PC-3 (cell line): Measurements from ENCODE around the gene NUFIP1. TPM values are rescaled to one million over a fixed set of nuclear protein-coding genes. Genes with fewer than 3 reads are reported as not detected.
A peak's percentile ranks its signal among the peaks of the same experiment; 100 is the strongest.

Experiments
- ATAC-seq: fragments of 200-7000 bp; cut with Tn5 transposase; 2 replicates; pipeline ENCODE4 v1.9.1; 2020; ENCODE audit warnings: mild to moderate bottlenecking, moderate library complexity
- BruUV-seq: library from RNA; stranded (reverse); fragments of 400-500 nt; replicated peaks from 2 replicates; lab custom pipeline; 2021; lab: Mats Ljungman, UMichigan
- CTCF ChIA-PET: fragments of 300-600 bp; sonication (Branson Sonifier 250); formaldehyde crosslinking; loops from one replicate; lab custom pipeline; 2022; ENCODE audit warnings: antibody characterized with exemption; lab: Charles Lee
- POLR2A ChIA-PET: fragments of 300-600 bp; sonication (Branson Sonifier 250); formaldehyde crosslinking; loops from one replicate; lab custom pipeline; 2022; ENCODE audit warnings: antibody characterized with exemption; ENCODE audit not compliant: unreplicated experiment; lab: Charles Lee
- DNase-seq: peaks from one replicate; pipeline ENCODE4 v3.0.0-alpha.2; 2015
- H2AFZ ChIP-seq: fragments of 300-600 bp; sonication (generic); 2 replicates; pipeline ENCODE4 v1.6.0; 2016; ENCODE audit warnings: antibody characterized with exemption, low read length
- H3F3A ChIP-seq: fragments of 300-600 bp; sonication (generic); one replicate; pipeline ENCODE4 v1.6.0; 2017; ENCODE audit warnings: antibody characterized with exemption, low read length, control low read depth, mild to moderate bottlenecking; ENCODE audit not compliant: unreplicated experiment
- H3K27ac ChIP-seq: fragments of 300-600 bp; sonication (generic); 2 replicates; pipeline ENCODE4 v1.5.1; 2016; ENCODE audit warnings: mild to moderate bottlenecking, low read length
- H3K27me3 ChIP-seq: fragments of 300-600 bp; sonication (generic); 2 replicates; pipeline ENCODE4 v1.6.1; 2016; ENCODE audit warnings: low read length, mixed read lengths
- H3K36me3 ChIP-seq: fragments of 300-600 bp; sonication (generic); 2 replicates; pipeline ENCODE4 v1.6.1; 2016; ENCODE audit warnings: low read depth, mixed run types, low read length, mixed read lengths
- H3K4me1 ChIP-seq: fragments of 300-600 bp; sonication (generic); 2 replicates; pipeline ENCODE4 v1.5.1; 2016; ENCODE audit warnings: low read length; ENCODE audit not compliant: insufficient read depth
- H3K4me2 ChIP-seq: fragments of 300-600 bp; sonication (generic); 2 replicates; pipeline ENCODE4 v1.6.0; 2016; ENCODE audit warnings: low read length
- H3K4me3 ChIP-seq: fragments of 300-600 bp; sonication (generic); 2 replicates; pipeline ENCODE4 v1.5.1; 2016; ENCODE audit warnings: mild to moderate bottlenecking, low read length, mixed read lengths
- H3K79me2 ChIP-seq: fragments of 300-600 bp; sonication (generic); 2 replicates; pipeline ENCODE4 v1.6.1; 2017; ENCODE audit warnings: low read length, mixed read lengths
- H3K9ac ChIP-seq: fragments of 300-600 bp; sonication (generic); 2 replicates; pipeline ENCODE4 v1.6.0; 2016; ENCODE audit warnings: mild to moderate bottlenecking, low read length
- H3K9me2 ChIP-seq: fragments of 300-600 bp; sonication (generic); replicated peaks from 2 replicates; pipeline ENCODE4 v1.6.1; 2016; ENCODE audit warnings: mixed run types, low read length, mixed read lengths
- H3K9me3 ChIP-seq: fragments of 300-600 bp; sonication (generic); 2 replicates; pipeline ENCODE4 v1.6.1; 2016; ENCODE audit warnings: low read length, mixed read lengths
- H4K20me1 ChIP-seq: fragments of 300-600 bp; sonication (generic); 2 replicates; pipeline ENCODE4 v1.6.1; 2016; ENCODE audit warnings: low read length, mixed read lengths
- EZH2 ChIP-seq: fragments of 300-600 bp; sonication (generic); IDR thresholded peaks from one replicate; pipeline ENCODE4 v1.6.1; 2017; ENCODE audit warnings: antibody characterized with exemption, mild to moderate bottlenecking, low read length; ENCODE audit not compliant: unreplicated experiment
- EZH2phosphoT487 ChIP-seq: fragments of 300-600 bp; sonication (generic); IDR thresholded peaks from 2 replicates; pipeline ENCODE4 v1.6.1; 2018; ENCODE audit warnings: mild to moderate bottlenecking, antibody characterized with exemption, low read length, borderline replicate concordance
- intact Hi-C: fragments of 100-400 bp; cut with micrococcal nuclease; formaldehyde crosslinking; loops from 2 replicates; pipeline ENCODE4 v1.9.0; 2023
- total RNA-seq: library from RNA; depleted of rRNA; stranded (reverse); fragments of >200 nt; gene quantifications from 2 replicates; pipeline ENCODE4 v1.2.3, GENCODE V29; 2014
- TF ChIP-seq, protein P1 (sequence below): fragments of 300-600 bp; sonication (generic); conservative IDR thresholded peaks from 2 replicates; pipeline ENCODE4 v1.5.1; 2017; ENCODE audit warnings: antibody characterized with exemption, low read depth, mild to moderate bottlenecking, low read length

Gene NUFIP1
- total RNA-seq, 1 experiment from 2014 or later = 4.0 TPM

DNA sequence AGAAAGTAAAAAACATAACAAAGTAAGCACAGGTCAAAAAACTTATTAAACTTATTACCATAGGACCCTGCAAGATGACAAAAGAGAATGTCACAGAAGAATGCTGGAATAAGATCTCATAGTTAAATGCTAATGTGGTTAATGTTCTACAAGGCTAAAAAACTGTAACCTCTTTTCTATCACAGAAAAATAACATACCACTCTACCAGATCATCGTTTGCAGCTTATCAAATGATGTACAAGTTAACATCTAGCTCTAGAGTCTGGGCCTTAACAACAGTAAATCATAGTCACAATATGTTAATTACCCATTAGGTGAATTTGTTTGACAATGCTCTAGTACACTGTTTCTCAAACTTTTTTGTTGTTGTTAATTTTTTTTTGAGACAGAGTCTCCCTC, 53.0 kb downstream of the NUFIP1 start:
- ATAC-seq (no peak), DNase-seq (no peak)
- H4K20me1 ChIP-seq = no peaks in the 10 kb centered on the region
- no peak overlapping the region for H3K4me3 ChIP-seq
- no peaks in the 10 kb centered on the region for H3K27me3 ChIP-seq
- peaks cover 29% of the 10 kb centered on the region for H3F3A ChIP-seq
- no peaks in the 10 kb centered on the region for H3K9me3 ChIP-seq
- POLR2A ChIA-PET = no interaction called here
- H3K4me1 ChIP-seq = peaks cover 46% of the 10 kb centered on the region
- no TSS peak for BruUV-seq
- intact Hi-C loops = no loop called here
- H3K4me2 ChIP-seq = no peak overlapping the region
- H3K36me3 ChIP-seq = no peaks in the 10 kb centered on the region
- TF ChIP-seq EZH2phosphoT487 (no peak), EZH2 (no peak)
- TF ChIP-seq, protein P1, sequence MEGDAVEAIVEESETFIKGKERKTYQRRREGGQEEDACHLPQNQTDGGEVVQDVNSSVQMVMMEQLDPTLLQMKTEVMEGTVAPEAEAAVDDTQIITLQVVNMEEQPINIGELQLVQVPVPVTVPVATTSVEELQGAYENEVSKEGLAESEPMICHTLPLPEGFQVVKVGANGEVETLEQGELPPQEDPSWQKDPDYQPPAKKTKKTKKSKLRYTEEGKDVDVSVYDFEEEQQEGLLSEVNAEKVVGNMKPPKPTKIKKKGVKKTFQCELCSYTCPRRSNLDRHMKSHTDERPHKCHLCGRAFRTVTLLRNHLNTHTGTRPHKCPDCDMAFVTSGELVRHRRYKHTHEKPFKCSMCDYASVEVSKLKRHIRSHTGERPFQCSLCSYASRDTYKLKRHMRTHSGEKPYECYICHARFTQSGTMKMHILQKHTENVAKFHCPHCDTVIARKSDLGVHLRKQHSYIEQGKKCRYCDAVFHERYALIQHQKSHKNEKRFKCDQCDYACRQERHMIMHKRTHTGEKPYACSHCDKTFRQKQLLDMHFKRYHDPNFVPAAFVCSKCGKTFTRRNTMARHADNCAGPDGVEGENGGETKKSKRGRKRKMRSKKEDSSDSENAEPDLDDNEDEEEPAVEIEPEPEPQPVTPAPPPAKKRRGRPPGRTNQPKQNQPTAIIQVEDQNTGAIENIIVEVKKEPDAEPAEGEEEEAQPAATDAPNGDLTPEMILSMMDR = no peak
- no peak overlapping the region for H3K27ac ChIP-seq
- no peak overlapping the region for H3K9ac ChIP-seq
- CTCF ChIA-PET = no interaction called here
- H3K9me2 ChIP-seq = no peaks in the 10 kb centered on the region
- H3K79me2 ChIP-seq = no peaks in the 10 kb centered on the region
- no peak overlapping the region for H2AFZ ChIP-seq

- Histone ChIP-seq H3K9me2 (no peaks in the 10 kb centered on the region), H3K9me3 (no peaks in the 10 kb centered on the region), H3K36me3 (no peaks in the 10 kb centered on the region), H2AFZ (no peak overlapping the region), H3K27ac (peak overlapping the region; percentile 97), H3K27me3 (no peaks in the 10 kb centered on the region), H3F3A (peaks cover 29% of the 10 kb centered on the region), H3K79me2 (no peaks in the 10 kb centered on the region), H3K4me1 (peaks cover 51% of the 10 kb centered on the region), H3K9ac (peak overlapping the region; percentile 76), H4K20me1 (no peaks in the 10 kb centered on the region), H3K4me2 (peak overlapping the region; percentile 41; the same call in 1 of the 2 replicates), H3K4me3 (no peak overlapping the region)
- TF ChIP-seq, protein P1 = no peak
- TF ChIP-seq EZH2phosphoT487 (no peak), EZH2 (no peak)
- DNase-seq (peak; percentile 62), ATAC-seq (peak; percentile 10)
- POLR2A ChIA-PET = no interaction called here
- CTCF ChIA-PET = interaction anchor here (0.6 kb wide), 1 partner anchor 185 kb away, joined by 11 read pairs; no protein-coding TSS in a partner anchor
- BruUV-seq = no TSS peak
- intact Hi-C loops = loop anchor here (5.0 kb wide), 1 partner anchor 33 kb away; no protein-coding TSS in a partner anchor
These were observed 54.5 kb downstream of the NUFIP1 start for GRCh38 chr13:44934724-44935123.

DNA sequence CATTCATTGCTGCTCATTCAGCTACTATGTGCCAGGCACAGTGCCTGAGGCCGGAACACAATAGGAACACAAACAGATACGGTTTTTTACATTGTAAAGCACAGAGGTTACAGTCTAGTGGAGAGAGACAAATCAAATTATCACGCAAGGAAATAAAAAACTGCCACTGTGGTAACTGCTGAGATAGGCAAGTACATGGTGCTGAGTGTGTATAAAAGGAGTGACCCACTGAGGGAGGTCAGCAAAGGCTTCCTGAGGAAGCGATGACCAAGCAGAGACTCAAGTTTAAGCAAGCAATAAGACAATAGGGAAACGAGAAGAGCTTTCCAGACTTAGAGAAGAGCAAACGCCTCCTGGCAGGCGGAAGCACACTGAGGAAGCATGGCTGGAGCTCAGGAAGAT, 56.4 kb downstream of the NUFIP1 start:
- H3F3A ChIP-seq = peaks cover 29% of the 10 kb centered on the region
- peak overlapping the region; percentile 97 for H3K27ac ChIP-seq
- H2AFZ ChIP-seq = peak overlapping the region; percentile 30
- H3K4me1 ChIP-seq = peaks cover 51% of the 10 kb centered on the region
- peak overlapping the region; percentile 76 for H3K9ac ChIP-seq
- no peaks in the 10 kb centered on the region for H3K36me3 ChIP-seq
- no peaks in the 10 kb centered on the region for H3K79me2 ChIP-seq
- H3K4me3 ChIP-seq = peak overlapping the region; percentile 25; the same call in 1 of the 2 replicates
- ChIA-PET CTCF (interaction anchor here (0.5 to 1.4 kb wide), 3 partner anchors 11 to 1160 kb away, joined by 3 to 12 read pairs (median 3); no protein-coding TSS in a partner anchor), POLR2A (interaction anchor here (1.6 kb wide), 1 partner anchor 14 kb away, joined by 7 read pairs; no protein-coding TSS in a partner anchor)
- H3K27me3 ChIP-seq = no peaks in the 10 kb centered on the region
- ATAC-seq (peak; percentile 70), DNase-seq (peak; percentile 76)
- H3K9me3 ChIP-seq = no peaks in the 10 kb centered on the region
- TF ChIP-seq, protein P1 = no peak
- TF ChIP-seq EZH2phosphoT487 (no peak), EZH2 (no peak)
- no peaks in the 10 kb centered on the region for H4K20me1 ChIP-seq
- H3K9me2 ChIP-seq = no peaks in the 10 kb centered on the region
- intact Hi-C loops = loop anchor here (2.0 to 5.0 kb wide), 2 partner anchors 14 to 34 kb away; no protein-coding TSS in a partner anchor
- no TSS peak for BruUV-seq
- H3K4me2 ChIP-seq = peak overlapping the region; percentile 70
